CD4-positive, alpha-beta memory T cell (primary cell): ENCODE measurements around the gene DGKD. TPM values are rescaled to one million over a fixed set of nuclear protein-coding genes. Genes with fewer than 3 reads are reported as not detected.
A peak's percentile ranks its signal among the peaks of the same experiment; 100 is the strongest.

Experiments used
- CTCF ChIA-PET: fragments of 350-600 bp; sonication (Branson Sonifier 250); formaldehyde crosslinking; loops from one replicate; lab custom pipeline; 2021; ENCODE audit warnings: inconsistent platforms; ENCODE audit not compliant: partially characterized antibody; lab: Charles Lee
- POLR2A ChIA-PET: fragments of 350-600 bp; sonication (Branson Sonifier 250); formaldehyde crosslinking; loops from one replicate; lab custom pipeline; 2021; ENCODE audit not compliant: partially characterized antibody; lab: Charles Lee
- DNase-seq, 5 donors: peaks; one replicate each; pipeline versions ENCODE4 v3.0.0 to v3.0.0-alpha.2; 2020 to 2022; ENCODE audit warnings: mixed read lengths in 1 of 5
- H3K27ac ChIP-seq: one replicate; pipeline ENCODE4 v1.7.0; 2013; ENCODE audit warnings: low read depth, low read length
- H3K27me3 ChIP-seq: 2 replicates; pipeline ENCODE4 v1.7.0; 2013; ENCODE audit warnings: mild to moderate bottlenecking, low read length, moderate library complexity; ENCODE audit not compliant: insufficient read depth
- H3K36me3 ChIP-seq: 2 replicates; pipeline ENCODE4 v1.7.0; 2013; ENCODE audit warnings: mild to moderate bottlenecking, low read length, moderate library complexity; ENCODE audit not compliant: insufficient read depth
- H3K4me1 ChIP-seq: 2 replicates; pipeline ENCODE4 v1.7.0; 2013; ENCODE audit warnings: mild to moderate bottlenecking, low read length, moderate library complexity; ENCODE audit not compliant: insufficient read depth
- H3K4me3 ChIP-seq, 2 donors: one replicate each; pipeline ENCODE4 v1.7.0; 2013; ENCODE audit warnings: low read length in 2 of 2, mild to moderate bottlenecking in 1 of 2
- H3K9me3 ChIP-seq, 2 donors: one replicate each; pipeline ENCODE4 v1.7.0; 2013; ENCODE audit warnings: low read length in 2 of 2, control low read depth in 1 of 2; ENCODE audit not compliant: control insufficient read depth in 1 of 2
- H3K27ac Mint-ChIP-seq, 7 donors: one replicate each; pipeline ENCODE4 v1.8.0; 2020 to 2021; ENCODE audit warnings: mixed read lengths in 7 of 7, mild to moderate bottlenecking in 6 of 7, inconsistent platforms in 3 of 7, moderate library complexity in 3 of 7
- H3K27me3 Mint-ChIP-seq, 2 donors: one replicate each; pipeline ENCODE4 v1.8.0; 2020 to 2021; ENCODE audit warnings: mixed read lengths in 2 of 2
- H3K36me3 Mint-ChIP-seq, 2 donors: one replicate each; pipeline ENCODE4 v1.8.0; 2020 to 2021; ENCODE audit warnings: mixed read lengths in 2 of 2, inconsistent platforms in 1 of 2, mild to moderate bottlenecking in 1 of 2
- H3K4me1 Mint-ChIP-seq, 4 donors: one replicate each; pipeline ENCODE4 v1.8.0; 2020 to 2021; ENCODE audit warnings: mixed read lengths in 4 of 4, mild to moderate bottlenecking in 1 of 4
- H3K4me3 Mint-ChIP-seq, 8 donors: one replicate each; pipeline ENCODE4 v1.8.0; 2020 to 2021; ENCODE audit warnings: mixed read lengths in 8 of 8, mild to moderate bottlenecking in 7 of 8, moderate library complexity in 6 of 8, inconsistent platforms in 3 of 8
- H3K9me3 Mint-ChIP-seq, 8 donors: one replicate each; pipeline ENCODE4 v1.8.0; 2020 to 2021; ENCODE audit warnings: mixed read lengths in 8 of 8, mild to moderate bottlenecking in 5 of 8, inconsistent platforms in 3 of 8, moderate library complexity in 1 of 8
- intact Hi-C: fragments of 100-400 bp; cut with micrococcal nuclease; formaldehyde crosslinking; loops from one replicate; pipeline ENCODE4 v1.15.1; 2023
- polyA plus RNA-seq, 2 donors: library from polyadenylated mRNA; unstranded; fragments of 300-500 nt; fragmentation: Illumina TruSeq; gene quantifications; one replicate each; pipeline ENCODE4 v1.2.3, GENCODE V29; 2021
- total RNA-seq, 2 experiments: library from RNA; stranded (reverse); gene quantifications; one replicate each; pipeline ENCODE4 v1.2.3, GENCODE V29; 2021

Gene DGKD
- total and polyA plus RNA-seq, 4 experiments from 2014 or later, result 8.9 to 136 (median 78.8) TPM

GRCh38 chr2:233353101-233353768 is 1.1 kb upstream of the DGKD start:
- CTCF ChIA-PET, result interaction anchor here (0.6 to 1.7 kb wide), 23 partner anchors 8 to 1074 kb away, joined by 3 to 24 read pairs (median 3); partner anchors contain the start of gene ATG16L1
- Histone ChIP-seq H3K27me3 (no peaks in the 10 kb centered on the region), H3K4me1 (peaks cover 41% of the 10 kb centered on the region), H3K9me3 (no peaks in the 10 kb centered on the region), H3K4me3 (peak overlapping the region; percentile 20 to 75), H3K36me3 (no peaks in the 10 kb centered on the region), H3K27ac (no peak overlapping the region)
- Mint-ChIP-seq H3K4me1 (peaks cover 44 to 70% (median 51%) of the 10 kb centered on the region in 4 donors), H3K27ac (peak overlapping the region; percentile 77 to 97 (median 92)), H3K36me3 (peaks cover 7 to 14% of the 10 kb centered on the region in 2 donors), H3K9me3 (peaks cover 0 to 2% (median 0%) of the 10 kb centered on the region in 8 donors), H3K4me3 (peak overlapping the region; percentile 86 to 98 (median 92)), H3K27me3 (peaks cover 0 to 1% of the 10 kb centered on the region in 2 donors)
- peak in 2 of 5 donors; percentile 4 to 10 for DNase-seq
- POLR2A ChIA-PET, result interaction anchor here (0.8 to 3.1 kb wide), 8 partner anchors 8 to 102 kb away, joined by 3 to 44 read pairs (median 7); partner anchors contain the start of gene ATG16L1
- intact Hi-C loops, result loop anchor here (5.0 kb wide), 1 partner anchor 86 kb away; no protein-coding TSS in a partner anchor

GRCh38 chr2:233354500-233354924 is 218 bp downstream of the DGKD start:
- Histone ChIP-seq H3K27ac (no peak overlapping the region), H3K27me3 (no peaks in the 10 kb centered on the region), H3K4me3 (no peak overlapping the region), H3K4me1 (peaks cover 54% of the 10 kb centered on the region), H3K9me3 (no peaks in the 10 kb centered on the region), H3K36me3 (no peaks in the 10 kb centered on the region)
- Mint-ChIP-seq H3K4me3 (peak overlapping the region in 2 of 8 donors; percentile 42), H3K9me3 (peaks cover 0 to 2% (median 0%) of the 10 kb centered on the region in 8 donors), H3K27me3 (peaks cover 0 to 1% of the 10 kb centered on the region in 2 donors), H3K4me1 (peaks cover 52 to 75% (median 59%) of the 10 kb centered on the region in 4 donors), H3K27ac (peak overlapping the region in 1 of 7 donors; percentile 89), H3K36me3 (peaks cover 14 to 19% of the 10 kb centered on the region in 2 donors)
- intact Hi-C loops, result loop anchor here (1.0 to 5.0 kb wide), 3 partner anchors 23 to 88 kb away; no protein-coding TSS in a partner anchor
- POLR2A ChIA-PET, result interaction anchor here (0.6 to 3.1 kb wide), 6 partner anchors 8 to 103 kb away, joined by 3 to 44 read pairs (median 12); partner anchors contain the start of gene ATG16L1
- CTCF ChIA-PET, result interaction anchor here (1.0 to 1.7 kb wide), 8 partner anchors 18 to 89 kb away, joined by 3 to 24 read pairs (median 5); no protein-coding TSS in a partner anchor
- DNase-seq, result no peak

DNA sequence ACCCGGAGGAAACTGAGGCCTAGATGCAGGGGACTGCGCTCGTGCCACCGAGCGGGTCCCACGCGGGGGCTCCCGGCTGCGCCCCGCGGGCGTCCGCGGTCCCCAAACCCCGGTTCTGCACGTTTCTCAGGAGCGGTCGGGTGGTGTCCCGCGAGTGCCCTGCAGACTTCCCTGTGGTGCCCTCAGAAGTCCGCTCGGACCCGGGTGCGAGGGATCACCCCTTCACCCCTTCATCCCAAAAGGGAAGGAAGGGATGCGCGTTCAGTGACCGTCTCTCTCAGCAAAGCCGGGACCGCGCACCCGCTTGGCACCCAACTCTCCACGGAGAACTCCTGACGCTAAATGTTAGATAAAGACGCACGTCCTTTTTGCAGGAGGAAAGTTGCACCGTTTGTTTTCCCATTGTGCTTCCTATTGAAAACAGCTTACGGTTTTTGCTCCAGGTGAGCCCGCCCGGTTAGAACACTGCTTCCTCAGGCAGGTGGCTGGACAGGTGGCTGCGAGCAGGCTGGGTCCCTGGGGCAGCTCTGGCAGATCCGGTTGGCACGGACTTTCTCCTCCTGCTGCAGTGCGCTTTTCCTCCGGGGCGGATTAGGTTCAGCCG is 779 bp downstream of the DGKD start:
- Mint-ChIP-seq H3K27ac (peak overlapping the region; percentile 87 to 95 (median 91)), H3K4me3 (peak overlapping the region; percentile 89 to 96 (median 92)), H3K27me3 (peaks cover 0 to 1% of the 10 kb centered on the region in 2 donors), H3K36me3 (peaks cover 18 to 19% of the 10 kb centered on the region in 2 donors), H3K9me3 (peaks cover 0 to 2% (median 0%) of the 10 kb centered on the region in 8 donors), H3K4me1 (peaks cover 56 to 76% (median 62%) of the 10 kb centered on the region in 4 donors)
- POLR2A ChIA-PET, result interaction anchor here (2.8 to 3.1 kb wide), 3 partner anchors 22 to 103 kb away, joined by 14 to 44 read pairs (median 27); partner anchors contain the start of gene ATG16L1
- no peaks in the 10 kb centered on the region for H3K36me3 ChIP-seq
- no peaks in the 10 kb centered on the region for H3K9me3 ChIP-seq
- no peaks in the 10 kb centered on the region for H3K27me3 ChIP-seq
- peak overlapping the region; percentile 75 to 76 for H3K4me3 ChIP-seq
- peak in 2 of 5 donors; percentile 8 to 11 for DNase-seq
- H3K27ac ChIP-seq, result peak overlapping the region; percentile 41
- CTCF ChIA-PET, result interaction anchor here (1.0 to 1.7 kb wide), 2 partner anchors 26 to 85 kb away, joined by 4 to 6 read pairs; no protein-coding TSS in a partner anchor
- intact Hi-C loops, result loop anchor here (1.0 to 5.0 kb wide), 3 partner anchors 24 to 88 kb away; no protein-coding TSS in a partner anchor
- H3K4me1 ChIP-seq, result peaks cover 54% of the 10 kb centered on the region

GRCh38 chr2:233355916-233356315 is 1.6 kb downstream of the DGKD start:
- peaks cover 18 to 21% of the 10 kb centered on the region in 2 donors for H3K36me3 Mint-ChIP-seq
- peaks cover 0 to 2% (median 0%) of the 10 kb centered on the region in 8 donors for H3K9me3 Mint-ChIP-seq
- peak overlapping the region in 6 of 7 donors; percentile 53 to 95 (median 91) for H3K27ac Mint-ChIP-seq
- Histone ChIP-seq H3K4me1 (peaks cover 54% of the 10 kb centered on the region), H3K36me3 (no peaks in the 10 kb centered on the region), H3K27ac (no peak overlapping the region), H3K9me3 (no peaks in the 10 kb centered on the region), H3K4me3 (peak overlapping the region in 1 of 2 donors; percentile 75), H3K27me3 (no peaks in the 10 kb centered on the region)
- peak overlapping the region; percentile 89 to 96 (median 92) for H3K4me3 Mint-ChIP-seq
- POLR2A ChIA-PET, result interaction anchor here (1.3 to 3.1 kb wide), 2 partner anchors 25 to 88 kb away, joined by 8 to 27 read pairs; no protein-coding TSS in a partner anchor
- peaks cover 51 to 74% (median 59%) of the 10 kb centered on the region in 4 donors for H3K4me1 Mint-ChIP-seq
- H3K27me3 Mint-ChIP-seq, result no peaks in the 10 kb centered on the region
- intact Hi-C loops, result loop anchor here (2.0 kb wide), 1 partner anchor 87 kb away; no protein-coding TSS in a partner anchor
- CTCF ChIA-PET, result interaction anchor here (0.7 kb wide), 1 partner anchor 8 kb away, joined by 4 read pairs; no protein-coding TSS in a partner anchor
- no peak for DNase-seq

DNA sequence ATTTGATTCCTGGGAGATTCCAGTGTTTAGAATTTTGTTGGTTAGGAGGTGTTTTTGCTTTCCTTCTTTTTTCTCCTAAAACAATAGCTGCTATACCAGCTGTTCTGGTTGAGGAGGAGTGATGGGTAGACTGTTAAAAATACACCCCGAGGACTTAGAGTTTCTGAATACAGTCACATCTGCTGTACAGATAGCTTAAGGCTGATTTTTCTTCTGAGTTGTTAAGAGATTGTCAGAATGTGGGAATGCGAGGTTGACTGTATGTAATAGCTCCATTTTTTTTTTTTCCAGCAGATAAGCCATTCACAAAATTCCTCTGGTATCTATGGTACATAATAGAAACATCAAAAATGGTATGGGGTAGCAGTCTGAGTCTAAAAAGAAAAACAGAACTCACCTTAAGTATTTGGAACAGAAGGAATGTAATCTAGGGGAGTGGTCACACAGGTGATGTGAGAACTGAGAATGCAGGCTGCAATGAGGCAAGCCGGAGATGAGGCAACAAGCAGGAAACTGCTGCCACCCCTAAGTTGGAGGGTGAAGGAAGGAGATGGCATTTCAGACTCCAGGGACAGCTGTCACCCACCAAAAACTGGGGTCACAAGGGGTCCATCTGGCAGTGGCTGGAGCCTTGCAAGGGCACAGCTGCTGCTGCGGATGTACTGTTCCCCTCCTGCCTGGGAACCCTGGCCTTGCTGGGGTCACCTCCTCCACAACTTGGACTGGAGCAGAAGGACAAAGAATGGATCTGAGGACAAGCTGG is 2.4 kb downstream of the DGKD start:
- H3K27me3 ChIP-seq, result no peaks in the 10 kb centered on the region
- no peaks in the 10 kb centered on the region for H3K9me3 Mint-ChIP-seq
- no peak overlapping the region for H3K27ac ChIP-seq
- H3K27ac Mint-ChIP-seq, result peak overlapping the region in 5 of 7 donors; percentile 4 to 95 (median 91)
- no peaks in the 10 kb centered on the region for H3K27me3 Mint-ChIP-seq
- H3K36me3 Mint-ChIP-seq, result peaks cover 18 to 21% of the 10 kb centered on the region in 2 donors
- H3K4me1 Mint-ChIP-seq, result peaks cover 51 to 79% (median 62%) of the 10 kb centered on the region in 4 donors
- H3K9me3 ChIP-seq, result no peaks in the 10 kb centered on the region
- DNase-seq, result no peak
- peaks cover 54% of the 10 kb centered on the region for H3K4me1 ChIP-seq
- H3K4me3 Mint-ChIP-seq, result peak overlapping the region; percentile 48 to 96 (median 92)
- intact Hi-C loops, result no loop called here
- ChIA-PET POLR2A (interaction anchor here (0.6 to 1.3 kb wide), 4 partner anchors 26 to 1382 kb away, joined by 3 to 8 read pairs (median 4); partner anchors contain the start of gene EIF4E2), CTCF (interaction anchor here (0.7 to 2.5 kb wide), 6 partner anchors 9 to 303 kb away, joined by 3 to 13 read pairs (median 4); no protein-coding TSS in a partner anchor)
- H3K4me3 ChIP-seq, result no peak overlapping the region
- no peaks in the 10 kb centered on the region for H3K36me3 ChIP-seq

GRCh38 chr2:233358335-233358734 is 4.0 kb downstream of the DGKD start:
- H3K36me3 ChIP-seq, result no peaks in the 10 kb centered on the region
- Mint-ChIP-seq H3K4me3 (peak overlapping the region in 4 of 8 donors; percentile 1 to 45 (median 42)), H3K27me3 (no peaks in the 10 kb centered on the region), H3K27ac (peak overlapping the region in 2 of 7 donors; percentile 18 to 26), H3K4me1 (peaks cover 50 to 68% (median 60%) of the 10 kb centered on the region in 4 donors), H3K9me3 (peaks cover 0 to 2% (median 0%) of the 10 kb centered on the region in 8 donors), H3K36me3 (peaks cover 21 to 22% of the 10 kb centered on the region in 2 donors)
- H3K4me1 ChIP-seq, result peaks cover 51% of the 10 kb centered on the region
- intact Hi-C loops, result no loop called here
- no peak for DNase-seq
- POLR2A ChIA-PET, result no interaction called here
- H3K27me3 ChIP-seq, result no peaks in the 10 kb centered on the region
- H3K9me3 ChIP-seq, result no peaks in the 10 kb centered on the region
- H3K4me3 ChIP-seq, result no peak overlapping the region
- CTCF ChIA-PET, result interaction anchor here (1.3 to 2.5 kb wide), 4 partner anchors 14 to 304 kb away, joined by 3 to 13 read pairs (median 5); no protein-coding TSS in a partner anchor
- H3K27ac ChIP-seq, result no peak overlapping the region
